ENCODE measurements around the gene GFRA1.

DNA sequence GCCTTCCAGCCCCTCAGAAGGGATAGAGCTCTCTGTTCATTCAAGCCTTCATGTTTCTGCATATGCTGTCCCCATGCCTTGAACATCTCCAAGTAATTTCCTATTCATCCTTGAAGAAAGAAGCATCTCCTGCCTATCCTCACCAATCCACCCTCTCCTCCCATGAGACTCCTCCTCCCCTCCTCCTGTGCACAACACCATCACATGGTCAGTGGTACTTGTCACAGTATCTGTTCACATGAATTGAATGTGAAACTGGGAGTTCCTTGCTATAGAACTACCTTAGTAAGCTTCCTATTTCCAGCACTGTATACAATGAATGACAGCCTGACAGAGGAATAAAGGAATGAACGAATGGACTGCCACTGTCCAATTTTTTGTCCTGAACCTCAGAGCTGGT, 115.5 kb downstream of the GFRA1 start:
- TF ChIP-seq, protein P1, sequence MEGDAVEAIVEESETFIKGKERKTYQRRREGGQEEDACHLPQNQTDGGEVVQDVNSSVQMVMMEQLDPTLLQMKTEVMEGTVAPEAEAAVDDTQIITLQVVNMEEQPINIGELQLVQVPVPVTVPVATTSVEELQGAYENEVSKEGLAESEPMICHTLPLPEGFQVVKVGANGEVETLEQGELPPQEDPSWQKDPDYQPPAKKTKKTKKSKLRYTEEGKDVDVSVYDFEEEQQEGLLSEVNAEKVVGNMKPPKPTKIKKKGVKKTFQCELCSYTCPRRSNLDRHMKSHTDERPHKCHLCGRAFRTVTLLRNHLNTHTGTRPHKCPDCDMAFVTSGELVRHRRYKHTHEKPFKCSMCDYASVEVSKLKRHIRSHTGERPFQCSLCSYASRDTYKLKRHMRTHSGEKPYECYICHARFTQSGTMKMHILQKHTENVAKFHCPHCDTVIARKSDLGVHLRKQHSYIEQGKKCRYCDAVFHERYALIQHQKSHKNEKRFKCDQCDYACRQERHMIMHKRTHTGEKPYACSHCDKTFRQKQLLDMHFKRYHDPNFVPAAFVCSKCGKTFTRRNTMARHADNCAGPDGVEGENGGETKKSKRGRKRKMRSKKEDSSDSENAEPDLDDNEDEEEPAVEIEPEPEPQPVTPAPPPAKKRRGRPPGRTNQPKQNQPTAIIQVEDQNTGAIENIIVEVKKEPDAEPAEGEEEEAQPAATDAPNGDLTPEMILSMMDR (IDR thresholded peaks at IDR 0.05): no peak
- no peak for TF ChIP-seq EZH2 (IDR thresholded peaks at IDR 0.05; ENCODE audit: borderline replicate concordance, insufficient read depth, low read depth, low read length, poor library complexity, severe bottlenecking)

Measured in B cell (primary cell).